HG02623 (cell line): Measurements from ENCODE around the gene CDC14A.
A peak's percentile ranks its signal among the peaks of the same experiment; 100 is the strongest.
"Not testable (repeated sequence)": the region's sequence is repeated elsewhere in the genome, so short reads cannot be mapped to it uniquely, and the experiment has no call there.

Source experiments
- ATAC-seq: cut with Tn5 transposase; IDR thresholded peaks from one replicate; pipeline ENCODE4 v1.9.1; 2021; ENCODE audit warnings: moderate library complexity; ENCODE audit not compliant: unreplicated experiment

Gene CDC14A

GRCh38 chr1:100331146-100331545 lies 21.2 kb upstream of the CDC14A start:
- ATAC-seq: not testable (repeated sequence)

- no peak for ATAC-seq
These were observed 20.0 kb upstream of the CDC14A start for GRCh38 chr1:100332331-100332730.

- ATAC-seq: no peak
These were observed 16.9 kb upstream of the CDC14A start for GRCh38 chr1:100335436-100335835.

GRCh38 chr1:100337878-100338277 lies 14.4 kb upstream of the CDC14A start:
- not testable (repeated sequence) for ATAC-seq

GRCh38 chr1:100339735-100340134 lies 12.6 kb upstream of the CDC14A start:
- ATAC-seq: not testable (repeated sequence)

GRCh38 chr1:100340494-100340893 lies 11.8 kb upstream of the CDC14A start:
- no peak for ATAC-seq

- no peak for ATAC-seq
These were observed 10.0 kb upstream of the CDC14A start for GRCh38 chr1:100342348-100342747.

GRCh38 chr1:100343897-100344296 lies 8.4 kb upstream of the CDC14A start:
- ATAC-seq: no peak

GRCh38 chr1:100344774-100345173 lies 7.5 kb upstream of the CDC14A start:
- no peak for ATAC-seq

- no peak for ATAC-seq
These were observed 5.9 kb upstream of the CDC14A start for GRCh38 chr1:100346387-100346786.

GRCh38 chr1:100347009-100347966 lies 5.0 kb upstream of the CDC14A start:
- ATAC-seq: no peak

GRCh38 chr1:100348549-100349144 lies 3.7 kb upstream of the CDC14A start:
- no peak for ATAC-seq

GRCh38 chr1:100349246-100349645 lies 3.1 kb upstream of the CDC14A start:
- no peak for ATAC-seq

- ATAC-seq: no peak
These were observed 1.6 kb upstream of the CDC14A start for GRCh38 chr1:100350787-100351094.

- ATAC-seq: peak; percentile 55
These were observed 1.0 kb upstream of the CDC14A start for GRCh38 chr1:100351095-100351887.

GRCh38 chr1:100353071-100353801 lies 930 bp downstream of the CDC14A start:
- ATAC-seq: peak; percentile 14

- no peak for ATAC-seq
These were observed 1.7 kb downstream of the CDC14A start for GRCh38 chr1:100353988-100354387.

GRCh38 chr1:100354971-100355394 lies 2.7 kb downstream of the CDC14A start:
- no peak for ATAC-seq

GRCh38 chr1:100358210-100358609 lies 5.9 kb downstream of the CDC14A start:
- no peak for ATAC-seq

GRCh38 chr1:100359139-100359538 lies 6.8 kb downstream of the CDC14A start:
- ATAC-seq: no peak
